IMR-90 (cell line): ENCODE results near the gene ANKFN1. TPM values are rescaled to one million over a fixed set of nuclear protein-coding genes. Genes with fewer than 3 reads are reported as not detected.

Experiments
- ATAC-seq: fragments of 200-7000 bp; cut with Tn5 transposase; 2 replicates; pipeline ENCODE4 v1.9.1; 2020; ENCODE audit warnings: low read depth, mild to moderate bottlenecking, moderate library complexity
- BruUV-seq: library from RNA; stranded (reverse); fragments of 400-500 nt; replicated peaks from 2 replicates; lab custom pipeline; 2021; lab: Mats Ljungman, UMichigan
- CTCF ChIA-PET: fragments of 300-600 bp; formaldehyde crosslinking; extraction: SDS; loops from one replicate; lab custom pipeline; 2021; ENCODE audit warnings: antibody characterized with exemption; lab: Yijun Ruan, JAX
- POLR2A ChIA-PET: fragments of 300-600 bp; sonication (Branson Sonifier 250); formaldehyde crosslinking; loops from one replicate; lab custom pipeline; 2022; ENCODE audit warnings: antibody characterized with exemption; ENCODE audit not compliant: unreplicated experiment; lab: Charles Lee
- DNase-seq: peaks from one replicate; pipeline ENCODE4 v3.0.0; 2013
- H2AFZ ChIP-seq: replicated peaks from 2 replicates; pipeline ENCODE3; 2013; ENCODE audit warnings: low read length, mild to moderate bottlenecking; ENCODE audit not compliant: poor library complexity
- H2AK5ac ChIP-seq: 2 replicates; pipeline ENCODE4 v1.6.1; 2013; ENCODE audit warnings: low read depth, low read length, inconsistent platforms
- H2AK9ac ChIP-seq: replicated peaks from 2 replicates; pipeline ENCODE3; 2013; ENCODE audit warnings: mild to moderate bottlenecking, low read depth, low read length, moderate library complexity; ENCODE audit not compliant: poor library complexity
- H2BK120ac ChIP-seq: 2 replicates; pipeline ENCODE4 v1.6.1; 2013; ENCODE audit warnings: low read depth, low read length, inconsistent platforms
- H2BK15ac ChIP-seq: 3 replicates; pipeline ENCODE4 v1.6.1; 2013; ENCODE audit warnings: low read depth, low read length, inconsistent platforms
- H2BK20ac ChIP-seq: 2 replicates; pipeline ENCODE4 v1.6.1; 2013; ENCODE audit warnings: low read depth, mild to moderate bottlenecking, inconsistent platforms, low read length, moderate library complexity
- H2BK5ac ChIP-seq: 2 replicates; pipeline ENCODE4 v1.6.1; 2013; ENCODE audit warnings: mild to moderate bottlenecking, low read depth, low read length, inconsistent platforms; ENCODE audit not compliant: poor library complexity, severe bottlenecking
- H3K14ac ChIP-seq: replicated peaks from 2 replicates; pipeline ENCODE4 v1.6.1; 2013; ENCODE audit warnings: low read depth, low read length, inconsistent platforms
- H3K18ac ChIP-seq: 2 replicates; pipeline ENCODE4 v1.6.1; 2013; ENCODE audit warnings: low read depth, low read length, control low read depth
- H3K23ac ChIP-seq: 2 replicates; pipeline ENCODE4 v1.6.1; 2013; ENCODE audit warnings: low read depth, low read length, inconsistent platforms
- H3K27ac ChIP-seq: 2 replicates; pipeline ENCODE4 v1.5.1; 2013; ENCODE audit warnings: mild to moderate bottlenecking, control low read depth, low read length; ENCODE audit not compliant: insufficient read depth
- H3K27me3 ChIP-seq: 2 replicates; pipeline ENCODE4 v1.6.1; 2013; ENCODE audit warnings: low read length; ENCODE audit not compliant: control insufficient read depth, insufficient read depth
- H3K36me3 ChIP-seq: 2 replicates; pipeline ENCODE4 v1.6.1; 2013; ENCODE audit warnings: low read length, mixed read lengths; ENCODE audit not compliant: control insufficient read depth, insufficient read depth
- H3K4ac ChIP-seq: 2 replicates; pipeline ENCODE4 v1.6.1; 2013; ENCODE audit warnings: low read depth, low read length, inconsistent platforms
- H3K4me1 ChIP-seq: 2 replicates; pipeline ENCODE4 v1.6.1; 2013; ENCODE audit warnings: low read length, mixed read lengths; ENCODE audit not compliant: control insufficient read depth, insufficient read depth
- H3K4me2 ChIP-seq: 2 replicates; pipeline ENCODE4 v1.6.1; 2013; ENCODE audit warnings: low read depth, mild to moderate bottlenecking, control low read depth, low read length, moderate library complexity
- H3K4me3 ChIP-seq: 2 replicates; pipeline ENCODE4 v1.5.1; 2013; ENCODE audit warnings: low read depth, mild to moderate bottlenecking, control low read depth, low read length, moderate library complexity; ENCODE audit not compliant: insufficient read depth
- H3K56ac ChIP-seq: 2 replicates; pipeline ENCODE4 v1.6.1; 2013; ENCODE audit warnings: low read length, inconsistent platforms; ENCODE audit not compliant: insufficient read depth; ENCODE audit errors: extremely low read depth
- H3K79me1 ChIP-seq, 2 experiments: 2 replicates each; pipeline ENCODE4 v1.6.1; 2013; ENCODE audit warnings: low read length in 2 of 2, inconsistent platforms in 1 of 2, low read depth in 1 of 2
- H3K9ac ChIP-seq: 2 replicates; pipeline ENCODE4 v1.6.1; 2013; ENCODE audit warnings: low read depth, low read length, control low read depth
- H3K9me1 ChIP-seq: 2 replicates; pipeline ENCODE4 v1.6.1; 2013; ENCODE audit warnings: low read length, inconsistent platforms; ENCODE audit not compliant: insufficient read depth
- H3K9me3 ChIP-seq: 2 replicates; pipeline ENCODE4 v1.6.1; 2013; ENCODE audit warnings: low read length; ENCODE audit not compliant: control insufficient read depth, insufficient read depth
- H4K20me1 ChIP-seq: 2 replicates; pipeline ENCODE4 v1.6.1; 2013; ENCODE audit warnings: low read length, inconsistent platforms; ENCODE audit not compliant: insufficient read depth
- H4K5ac ChIP-seq: 2 replicates; pipeline ENCODE4 v1.6.1; 2013; ENCODE audit warnings: mild to moderate bottlenecking, low read depth, low read length, control low read depth
- H4K8ac ChIP-seq, 2 experiments: 2 replicates each; pipeline ENCODE4 v1.6.1; 2013; ENCODE audit warnings: low read depth in 2 of 2, low read length in 2 of 2, control low read depth in 1 of 2, inconsistent platforms in 1 of 2
- H4K91ac ChIP-seq: 2 replicates; pipeline ENCODE4 v1.6.1; 2013; ENCODE audit warnings: low read depth, low read length, inconsistent platforms; ENCODE audit not compliant: insufficient read depth
- BHLHE40 ChIP-seq: fragments of 150-350 bp; IDR thresholded peaks from 2 replicates; pipeline ENCODE4 v1.6.1; 2016; ENCODE audit warnings: mild to moderate bottlenecking, low read depth, low read length
- CEBPB ChIP-seq: IDR thresholded peaks from 2 replicates; pipeline ENCODE4 v1.6.1; 2012; ENCODE audit warnings: low read depth, low read length, improper control_type of control experiment
- POLR2A ChIP-seq: IDR thresholded peaks from 2 replicates; pipeline ENCODE4 v1.6.1; 2012; ENCODE audit warnings: mild to moderate bottlenecking, low read depth, low read length
- RAD21 ChIP-seq: IDR thresholded peaks from 2 replicates; pipeline ENCODE4 v1.6.1; 2012; ENCODE audit warnings: low read length, improper control_type of control experiment
- RCOR1 ChIP-seq: IDR thresholded peaks from 2 replicates; pipeline ENCODE4 v1.6.1; 2012; ENCODE audit warnings: mild to moderate bottlenecking, low read length, improper control_type of control experiment; ENCODE audit not compliant: insufficient replicate concordance
- WGBS, 2 experiments: methylation state at CpG; one replicate each; pipeline versions ENCODE4 v1.1.5 to v1.1.7; 2013; ENCODE audit warnings: missing lambda C conversion rate in 2 of 2; ENCODE audit not compliant: insufficient read length in 1 of 2; ENCODE audit errors: extremely low coverage in 2 of 2; 5-methylcytosine and 5-hydroxymethylcytosine counted together
- dilution Hi-C: fragments of 300-500 bp; cut with HindIII; formaldehyde crosslinking; loops from one replicate; pipeline ENCODE4 v1.14.3; 2018; ENCODE audit warnings: low sequenced_read_pairs; ENCODE audit not compliant: unreplicated experiment
- in situ Hi-C: fragments of 300-500 bp; cut with MboI; formaldehyde crosslinking; loops from 3 replicates; pipeline ENCODE4 v1.14.3; 2019; ENCODE audit warnings: low sequenced_read_pairs, inconsistent platforms, mixed read lengths
- intact Hi-C: fragments of 100-400 bp; cut with micrococcal nuclease; formaldehyde crosslinking; loops from 2 replicates; pipeline ENCODE4 v1.10.0; 2022
- polyA plus RNA-seq, 3 experiments: library from polyadenylated mRNA; depleted of rRNA; stranded (reverse); fragments of >200 nt; gene quantifications; 2 replicates each; pipeline ENCODE4 v1.2.3, GENCODE V29; 2012; ENCODE audit warnings: low replicate concordance in 1 of 3
- total RNA-seq: library from RNA; depleted of rRNA; stranded (reverse); fragments of >200 nt; gene quantifications from 2 replicates; pipeline ENCODE4 v1.2.3, GENCODE V29; 2012
- TF ChIP-seq, protein P1 (sequence below): conservative IDR thresholded peaks from 2 replicates; pipeline ENCODE4 v1.5.1; 2012; ENCODE audit warnings: mild to moderate bottlenecking, low read depth, low read length, improper control_type of control experiment
- TF ChIP-seq, protein P2 (sequence below): fragments of 150-350 bp; IDR thresholded peaks from 2 replicates; pipeline ENCODE4 v1.6.1; 2016; ENCODE audit warnings: low read depth, mild to moderate bottlenecking, low read length, moderate library complexity, borderline replicate concordance

Gene ANKFN1
- total and polyA plus RNA-seq, 2 of the 4 experiments (the other 2 are of a cell fraction) = not detected

DNA sequence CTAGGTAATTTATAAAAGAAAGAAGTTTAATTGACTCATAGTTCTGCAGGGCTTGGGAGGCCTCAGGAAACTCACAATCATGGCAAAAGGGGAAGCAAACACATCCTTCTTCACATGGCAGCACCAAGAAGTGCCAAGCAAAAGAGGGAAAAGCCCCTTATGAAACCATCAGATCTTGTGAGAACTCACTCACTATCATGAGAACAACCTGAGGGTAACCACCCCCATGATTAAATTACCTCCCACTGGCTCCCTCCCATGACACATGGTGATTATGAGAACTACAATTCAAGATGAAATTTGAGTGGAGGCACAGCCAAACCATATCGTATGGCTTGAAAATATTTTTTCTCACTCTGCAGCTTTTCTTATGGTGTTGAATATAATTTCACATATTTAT lies 151.7 kb downstream of the ANKFN1 start:
- no CpG with 5 or more reads among the region's 1 CpG for WGBS, 2 experiments
- dilution Hi-C loops = no loop called here
- BruUV-seq = no TSS peak

More for the DNA sequence above, 151.7 kb downstream of the ANKFN1 start:
- Histone ChIP-seq H4K20me1 (no peaks in the 10 kb centered on the region), H2AK9ac (no peak overlapping the region), H4K8ac (no peak overlapping the region), H3K79me1 (no peaks in the 10 kb centered on the region), H3K56ac (no peak overlapping the region), H4K5ac (no peak overlapping the region), H3K27me3 (no peaks in the 10 kb centered on the region), H2BK120ac (no peak overlapping the region), H3K18ac (no peak overlapping the region), H3K4me1 (no peaks in the 10 kb centered on the region), H3K4ac (no peak overlapping the region), H3K9ac (no peak overlapping the region), H3K23ac (no peak overlapping the region), H3K4me3 (no peak overlapping the region), H3K4me2 (no peak overlapping the region), H4K91ac (no peak overlapping the region), H3K36me3 (no peaks in the 10 kb centered on the region), H2AFZ (no peak overlapping the region), H3K9me3 (no peaks in the 10 kb centered on the region), H3K14ac (no peak overlapping the region), H2BK5ac (no peak overlapping the region), H2BK15ac (no peak overlapping the region), H3K27ac (no peak overlapping the region), H3K9me1 (no peaks in the 10 kb centered on the region), H2BK20ac (no peak overlapping the region), H2AK5ac (no peak overlapping the region)
- ChIA-PET CTCF (no interaction called here), POLR2A (no interaction called here)
- intact Hi-C loops (no loop called here), in situ Hi-C loops (no loop called here)
- ATAC-seq (no peak), DNase-seq (no peak)
- no peak for TF ChIP-seq CEBPB
- no peak for TF ChIP-seq POLR2A
- TF ChIP-seq, protein P1, sequence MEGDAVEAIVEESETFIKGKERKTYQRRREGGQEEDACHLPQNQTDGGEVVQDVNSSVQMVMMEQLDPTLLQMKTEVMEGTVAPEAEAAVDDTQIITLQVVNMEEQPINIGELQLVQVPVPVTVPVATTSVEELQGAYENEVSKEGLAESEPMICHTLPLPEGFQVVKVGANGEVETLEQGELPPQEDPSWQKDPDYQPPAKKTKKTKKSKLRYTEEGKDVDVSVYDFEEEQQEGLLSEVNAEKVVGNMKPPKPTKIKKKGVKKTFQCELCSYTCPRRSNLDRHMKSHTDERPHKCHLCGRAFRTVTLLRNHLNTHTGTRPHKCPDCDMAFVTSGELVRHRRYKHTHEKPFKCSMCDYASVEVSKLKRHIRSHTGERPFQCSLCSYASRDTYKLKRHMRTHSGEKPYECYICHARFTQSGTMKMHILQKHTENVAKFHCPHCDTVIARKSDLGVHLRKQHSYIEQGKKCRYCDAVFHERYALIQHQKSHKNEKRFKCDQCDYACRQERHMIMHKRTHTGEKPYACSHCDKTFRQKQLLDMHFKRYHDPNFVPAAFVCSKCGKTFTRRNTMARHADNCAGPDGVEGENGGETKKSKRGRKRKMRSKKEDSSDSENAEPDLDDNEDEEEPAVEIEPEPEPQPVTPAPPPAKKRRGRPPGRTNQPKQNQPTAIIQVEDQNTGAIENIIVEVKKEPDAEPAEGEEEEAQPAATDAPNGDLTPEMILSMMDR = no peak
- no peak for TF ChIP-seq RCOR1
- TF ChIP-seq RAD21 = no peak
- TF ChIP-seq BHLHE40 = no peak
- TF ChIP-seq, protein P2, sequence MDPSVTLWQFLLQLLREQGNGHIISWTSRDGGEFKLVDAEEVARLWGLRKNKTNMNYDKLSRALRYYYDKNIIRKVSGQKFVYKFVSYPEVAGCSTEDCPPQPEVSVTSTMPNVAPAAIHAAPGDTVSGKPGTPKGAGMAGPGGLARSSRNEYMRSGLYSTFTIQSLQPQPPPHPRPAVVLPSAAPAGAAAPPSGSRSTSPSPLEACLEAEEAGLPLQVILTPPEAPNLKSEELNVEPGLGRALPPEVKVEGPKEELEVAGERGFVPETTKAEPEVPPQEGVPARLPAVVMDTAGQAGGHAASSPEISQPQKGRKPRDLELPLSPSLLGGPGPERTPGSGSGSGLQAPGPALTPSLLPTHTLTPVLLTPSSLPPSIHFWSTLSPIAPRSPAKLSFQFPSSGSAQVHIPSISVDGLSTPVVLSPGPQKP = no peak
